GM21576 (cell line): Measurements from ENCODE around the gene GIPC2.
A peak's percentile ranks its signal among the peaks of the same experiment; 100 is the strongest.
"Not testable (repeated sequence)": the region's sequence is repeated elsewhere in the genome, so short reads cannot be mapped to it uniquely, and the experiment has no call there.

Experiments used
- ATAC-seq: cut with Tn5 transposase; IDR thresholded peaks from one replicate; pipeline ENCODE4 v1.9.1; 2021; ENCODE audit warnings: mild to moderate bottlenecking, moderate library complexity; ENCODE audit not compliant: unreplicated experiment

Gene GIPC2

DNA sequence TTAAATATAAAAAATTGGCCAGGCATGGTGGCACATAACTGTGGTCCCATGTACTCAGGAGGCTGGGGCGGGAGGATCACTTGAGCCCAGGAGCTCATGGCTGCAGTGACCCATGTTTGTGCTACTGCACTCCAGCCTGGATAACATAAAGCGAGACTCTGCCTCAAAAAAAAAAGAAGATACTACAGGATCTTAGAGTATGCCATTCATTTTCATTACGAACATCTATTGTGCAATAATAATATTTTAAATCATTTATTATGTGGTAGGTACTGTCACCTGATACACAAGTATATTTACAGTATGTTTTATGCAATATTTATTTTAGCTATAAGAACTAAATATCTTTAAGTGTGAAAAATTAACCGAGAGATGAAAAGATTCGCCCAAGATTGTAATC is 9.3 kb upstream of the GIPC2 start:
- no peak for ATAC-seq

DNA sequence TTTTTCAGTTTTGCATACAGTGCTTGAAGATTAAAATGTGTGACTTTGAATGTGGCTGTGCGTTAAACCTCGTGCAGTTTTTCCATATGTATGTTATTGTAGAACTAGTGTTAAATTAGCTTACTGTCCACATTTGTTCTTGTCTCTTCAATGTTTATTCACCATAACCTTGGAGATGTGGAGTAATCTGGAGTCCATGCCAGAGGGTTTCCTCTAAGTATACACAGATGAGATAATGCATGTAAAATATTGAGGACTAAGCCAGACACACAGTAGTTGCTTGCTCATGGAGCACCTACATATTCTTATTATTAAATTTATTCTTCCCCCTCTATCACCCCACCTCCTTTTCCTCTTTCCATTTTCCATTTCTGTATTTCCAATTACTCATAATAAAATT is 7.7 kb upstream of the GIPC2 start:
- no peak for ATAC-seq

DNA sequence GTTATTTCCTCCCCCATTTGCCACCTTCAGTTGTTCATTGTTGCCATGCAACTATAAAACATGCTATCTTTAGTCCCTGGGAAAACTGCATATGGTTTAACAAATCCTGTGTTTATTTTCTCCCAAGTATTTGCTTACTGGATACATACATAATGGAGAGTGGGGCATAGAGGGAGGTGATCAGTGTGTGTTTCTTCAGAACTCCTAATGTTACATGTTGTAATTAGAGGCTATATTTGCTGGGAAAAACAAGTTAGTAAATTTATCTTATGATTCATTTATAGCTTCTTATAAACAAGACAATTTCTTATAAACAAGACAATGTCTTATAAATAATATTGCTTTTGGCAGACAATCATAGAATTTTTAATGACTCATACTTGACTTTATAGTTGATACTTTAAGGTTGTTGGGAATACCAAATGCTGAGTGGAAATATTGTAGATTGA is 7.3 kb upstream of the GIPC2 start:
- no peak for ATAC-seq

DNA sequence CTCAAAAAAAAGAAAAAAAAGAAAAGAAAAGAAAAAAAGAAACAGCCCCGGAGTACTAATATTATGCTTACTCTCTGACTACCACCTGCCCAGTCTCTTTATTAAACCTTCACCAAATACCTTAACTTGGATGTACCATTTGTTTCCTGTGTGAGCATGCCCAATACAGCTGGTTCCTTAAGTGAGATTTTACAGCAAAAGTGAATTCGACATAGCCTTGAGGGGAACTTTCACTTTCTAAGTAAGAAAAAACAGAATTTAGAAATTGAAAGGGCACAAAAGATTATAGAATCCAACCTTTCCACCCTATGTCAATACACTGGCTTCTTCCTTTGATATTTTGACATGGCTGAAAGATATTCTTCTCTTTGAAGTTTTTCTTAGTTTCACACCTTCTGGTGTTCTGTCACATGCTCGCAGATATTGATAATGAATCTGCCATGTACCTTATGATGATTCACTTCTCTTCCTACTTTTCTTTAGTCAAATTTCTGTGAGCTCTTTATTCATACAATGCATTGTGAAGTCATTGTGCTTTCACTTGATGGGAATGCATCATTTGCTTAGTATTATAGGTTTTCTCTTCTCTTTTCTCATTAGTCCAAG is 5.2 kb upstream of the GIPC2 start:
- no peak for ATAC-seq

DNA sequence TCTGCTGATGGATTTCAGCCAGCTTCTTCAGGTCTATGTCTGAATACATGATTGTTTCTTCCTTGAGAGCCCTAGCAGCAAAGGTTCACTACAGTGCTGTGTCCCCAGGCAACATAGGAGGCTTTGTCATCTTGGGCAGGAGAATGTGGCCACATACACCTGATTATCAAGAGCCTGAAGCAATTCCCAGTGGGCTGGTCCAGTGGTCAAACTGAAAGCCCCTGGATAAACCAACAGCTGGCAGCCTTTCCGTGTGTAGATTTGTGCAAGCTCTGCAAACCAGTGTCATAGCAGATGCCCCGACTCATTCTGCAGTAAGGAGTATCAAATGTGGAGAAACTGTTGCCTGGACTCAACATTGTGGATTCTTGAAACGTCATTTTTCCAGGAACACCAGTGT is 2.3 kb upstream of the GIPC2 start:
- ATAC-seq, result no peak

DNA sequence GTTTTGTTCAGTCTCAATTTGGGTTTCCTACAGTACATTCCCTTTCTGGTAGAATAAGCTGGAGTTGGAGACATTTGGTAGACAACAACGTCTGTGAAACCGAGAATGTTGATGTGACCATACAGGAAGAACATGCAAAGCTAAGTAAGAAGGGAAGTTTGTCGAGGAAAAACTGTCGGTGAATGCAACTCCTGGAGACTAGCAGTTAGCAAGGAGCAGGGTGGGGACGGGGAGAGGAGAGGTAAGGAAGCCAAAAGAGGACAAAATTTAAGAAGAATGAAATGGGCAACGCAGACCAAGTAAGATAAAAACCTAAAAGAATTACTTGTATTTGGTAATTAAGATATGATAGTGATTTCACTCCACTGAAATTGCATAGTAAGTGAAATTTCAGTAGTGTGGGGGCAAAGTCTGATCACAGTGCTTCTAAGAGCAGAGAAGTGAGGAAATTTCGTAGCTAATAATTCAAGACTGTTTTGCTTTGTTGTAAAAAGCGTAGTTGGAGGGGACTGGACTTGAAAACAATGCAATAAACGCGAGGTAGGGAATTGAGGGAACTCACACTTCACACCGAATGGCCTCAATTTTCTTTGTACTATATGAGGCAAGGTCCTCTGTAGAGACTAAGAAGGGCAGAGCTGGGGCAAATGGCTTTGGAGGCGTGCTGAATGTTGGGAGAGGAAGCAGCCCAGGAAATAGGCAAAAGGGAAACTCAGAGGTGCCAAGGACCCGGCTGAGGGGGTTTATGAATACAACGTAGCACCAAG is 787 bp upstream of the GIPC2 start:
- no peak for ATAC-seq

DNA sequence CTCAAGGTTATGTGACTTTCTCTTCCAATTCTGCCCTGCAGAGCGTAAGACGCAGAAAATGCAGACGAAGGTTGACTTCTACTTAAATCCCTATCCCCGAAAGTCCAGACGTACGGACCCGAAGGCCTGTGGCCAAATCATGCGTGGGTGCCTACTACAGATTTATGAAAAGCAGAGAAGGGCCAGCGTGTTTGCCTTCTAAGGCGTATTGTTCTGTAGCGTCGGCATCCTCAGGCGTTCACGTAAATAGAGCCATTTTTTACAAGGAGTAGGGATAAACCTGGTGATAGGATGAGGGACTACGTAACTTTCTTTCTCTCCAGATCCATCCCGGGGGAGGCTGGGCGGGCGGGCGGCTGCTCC is 222 bp upstream of the GIPC2 start:
- ATAC-seq, result no peak

DNA sequence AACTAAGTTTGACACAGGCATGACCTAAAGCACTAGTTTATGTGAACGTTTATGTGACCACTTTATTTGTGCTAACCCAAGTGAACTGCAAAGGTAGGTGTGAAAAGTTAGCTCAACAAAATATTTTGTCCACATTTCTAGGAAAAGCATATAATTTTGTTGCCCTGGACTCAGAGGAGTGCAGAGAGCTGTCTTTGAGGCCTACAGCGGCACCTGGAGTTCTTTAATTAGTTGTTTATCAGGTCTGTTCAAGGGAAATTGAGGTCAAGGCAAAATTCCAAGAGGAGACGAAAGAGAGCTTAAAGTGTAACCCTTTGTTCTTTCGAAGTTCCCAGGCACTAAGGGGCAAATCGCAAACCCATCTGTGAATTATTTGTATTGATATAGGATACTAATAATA is 1.3 kb downstream of the GIPC2 start:
- ATAC-seq, result no peak

DNA sequence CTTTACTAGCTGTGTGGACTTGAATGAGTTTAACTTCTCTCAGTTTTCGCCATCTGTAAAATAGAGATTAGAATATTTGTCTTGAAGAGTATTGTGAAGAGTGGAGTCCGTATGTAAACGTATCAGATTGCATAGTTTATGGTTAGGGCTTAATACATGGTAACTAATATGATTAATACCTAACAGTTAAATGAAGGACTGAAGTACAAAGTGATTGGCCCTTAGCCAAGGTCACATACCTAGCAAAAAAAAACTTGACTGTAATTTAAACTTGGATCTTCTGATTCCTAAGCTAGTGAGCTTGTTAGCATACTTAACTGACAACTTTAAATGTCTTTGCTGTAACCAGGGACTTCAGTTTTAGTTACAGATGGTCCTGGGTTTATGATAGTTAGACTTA is 1.9 kb downstream of the GIPC2 start:
- no peak for ATAC-seq

DNA sequence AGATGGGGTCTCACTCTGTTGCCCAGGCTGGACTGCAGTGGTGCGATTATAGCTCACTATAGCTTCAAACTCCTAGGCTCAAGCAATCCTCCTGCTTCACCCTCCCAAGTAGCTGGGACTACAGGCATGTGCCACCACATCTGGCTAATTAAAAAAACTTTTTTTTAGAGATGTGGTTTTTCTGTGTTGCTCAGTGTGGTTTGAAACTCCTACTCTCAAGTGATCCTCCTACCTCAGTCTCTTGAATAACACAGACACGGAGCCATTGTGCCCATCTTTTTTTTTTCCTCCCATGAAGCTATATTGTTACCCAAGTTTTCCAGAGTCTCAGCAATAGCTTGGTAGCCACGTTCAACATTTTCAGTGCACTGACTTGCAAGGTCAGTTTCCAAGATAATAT is 2.7 kb downstream of the GIPC2 start:
- no peak for ATAC-seq

DNA sequence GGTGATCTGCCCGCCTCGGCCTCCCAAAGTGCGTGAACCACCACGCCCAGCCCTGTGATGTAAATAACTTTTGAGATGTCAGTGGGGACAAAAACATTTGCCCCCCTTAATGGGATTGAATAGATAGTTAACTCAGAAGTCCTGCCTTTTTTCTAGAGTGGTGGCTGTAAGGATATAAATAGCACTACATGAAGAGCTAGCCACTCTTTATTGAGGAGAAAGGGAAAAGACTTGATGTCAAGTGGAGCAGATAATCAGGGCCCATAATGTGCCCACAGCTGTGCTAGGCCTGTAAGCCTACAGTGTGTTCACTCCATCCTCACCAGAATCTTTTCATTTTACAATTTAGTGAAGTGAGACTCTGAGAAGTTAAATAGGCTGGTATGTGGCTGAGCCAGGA is 3.6 kb downstream of the GIPC2 start:
- ATAC-seq, result no peak

DNA sequence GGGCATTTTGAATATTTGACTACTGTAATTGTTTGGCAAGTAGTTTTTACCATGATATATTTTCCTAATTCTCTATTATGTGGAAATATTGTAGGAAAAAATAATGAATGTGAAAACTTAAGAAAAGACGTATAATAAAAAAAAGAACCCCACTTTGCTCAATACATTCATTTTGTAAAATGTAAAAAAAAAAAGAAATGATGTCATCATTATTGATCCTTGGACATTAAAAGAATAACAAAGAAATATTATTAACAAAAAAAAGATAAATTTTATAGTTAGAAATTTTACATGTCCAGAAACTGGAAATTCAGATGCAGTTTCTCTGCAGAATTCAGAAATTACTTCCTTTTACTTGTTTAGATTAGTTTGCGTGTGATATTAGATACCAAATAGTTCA is 5.2 kb downstream of the GIPC2 start:
- ATAC-seq, result no peak

DNA sequence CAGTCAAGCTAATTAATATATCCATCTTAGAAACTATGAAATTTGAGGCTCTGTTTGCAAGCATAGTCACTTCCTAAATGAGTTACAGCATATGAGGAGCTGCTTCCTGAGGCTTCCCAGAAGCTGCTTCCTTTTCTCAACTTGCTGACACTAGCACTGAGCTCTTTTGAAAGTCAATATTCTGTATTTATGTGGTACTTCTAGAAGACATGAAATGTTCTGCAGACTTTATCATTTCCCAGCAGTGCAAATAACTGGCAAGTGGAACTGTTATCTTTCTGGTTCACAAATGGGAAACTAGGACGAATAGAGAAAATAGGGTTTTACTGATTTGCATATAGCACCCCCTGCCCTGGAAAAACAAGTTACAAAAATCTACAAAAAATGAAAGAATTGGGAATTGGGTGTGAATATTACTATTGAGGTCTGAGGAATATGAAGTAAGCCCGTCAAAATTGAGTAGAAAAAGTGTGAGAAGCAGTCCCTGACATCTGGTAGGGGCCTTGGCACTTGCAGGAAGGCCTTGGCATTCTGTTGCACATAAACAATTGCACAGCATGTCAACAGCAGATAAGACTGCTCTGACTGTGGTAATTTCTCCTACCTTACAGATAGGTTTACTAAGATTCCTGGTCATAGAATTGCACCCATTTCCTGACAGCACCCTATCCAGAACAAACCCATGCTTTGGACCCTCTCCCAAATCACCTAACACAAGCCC is 7.1 kb downstream of the GIPC2 start:
- ATAC-seq, result no peak

DNA sequence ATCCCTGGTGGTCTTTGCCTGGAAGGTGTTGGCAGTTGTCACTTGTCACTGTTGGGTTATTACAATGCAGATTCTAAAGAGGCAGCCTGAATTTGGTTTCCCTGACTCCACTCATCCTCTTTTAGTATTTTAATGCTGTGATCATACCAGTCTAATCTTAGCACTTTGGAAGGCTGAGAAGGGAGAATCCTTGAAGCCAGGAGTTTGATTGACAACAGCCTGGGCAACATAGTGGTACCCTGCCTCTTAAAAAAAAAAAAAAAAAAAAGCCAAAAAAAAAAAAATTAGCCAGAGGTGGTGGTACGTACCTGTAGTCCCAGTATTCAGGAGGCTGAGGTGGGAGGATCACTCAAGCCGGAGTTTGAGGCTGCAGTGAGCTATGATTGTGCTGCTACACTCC is 7.7 kb downstream of the GIPC2 start:
- ATAC-seq, result no peak

DNA sequence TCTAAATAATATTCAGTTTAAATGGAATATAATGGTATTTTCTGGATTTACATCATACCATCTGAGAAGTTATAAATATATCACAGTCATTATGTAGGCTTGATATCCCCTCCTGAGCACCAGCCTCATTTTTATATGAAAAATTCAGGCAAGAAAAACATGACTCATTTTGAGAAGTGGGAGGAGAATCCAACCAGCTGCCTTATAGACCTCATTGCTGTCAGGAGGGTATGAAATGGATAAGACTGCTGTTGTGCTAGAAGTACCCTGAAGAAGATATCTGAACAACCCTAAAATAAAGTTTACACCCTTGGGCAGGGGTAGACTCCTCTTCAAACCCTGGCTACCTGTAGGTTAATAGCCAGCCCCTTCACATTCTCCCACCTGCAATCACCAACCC is 8.8 kb downstream of the GIPC2 start:
- no peak for ATAC-seq

DNA sequence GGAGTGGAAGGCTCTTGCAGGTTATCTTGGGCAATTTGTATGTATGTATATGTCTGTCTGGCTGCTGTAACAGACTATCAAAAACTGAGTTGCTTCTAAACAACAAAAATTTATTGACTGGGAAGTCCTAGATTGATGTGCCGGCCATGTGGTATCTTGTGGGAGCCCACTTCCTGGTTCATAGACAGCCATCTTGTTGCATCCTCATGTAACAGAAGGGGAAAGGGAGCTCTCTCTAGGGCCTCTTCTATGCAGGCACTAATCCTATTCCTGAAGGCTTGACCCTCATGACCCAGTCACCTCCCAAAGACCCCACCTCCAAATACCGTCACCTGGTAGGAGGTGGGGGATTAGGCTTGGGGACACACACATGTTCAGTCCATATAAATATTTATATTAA is 9.2 kb downstream of the GIPC2 start:
- no peak for ATAC-seq

DNA sequence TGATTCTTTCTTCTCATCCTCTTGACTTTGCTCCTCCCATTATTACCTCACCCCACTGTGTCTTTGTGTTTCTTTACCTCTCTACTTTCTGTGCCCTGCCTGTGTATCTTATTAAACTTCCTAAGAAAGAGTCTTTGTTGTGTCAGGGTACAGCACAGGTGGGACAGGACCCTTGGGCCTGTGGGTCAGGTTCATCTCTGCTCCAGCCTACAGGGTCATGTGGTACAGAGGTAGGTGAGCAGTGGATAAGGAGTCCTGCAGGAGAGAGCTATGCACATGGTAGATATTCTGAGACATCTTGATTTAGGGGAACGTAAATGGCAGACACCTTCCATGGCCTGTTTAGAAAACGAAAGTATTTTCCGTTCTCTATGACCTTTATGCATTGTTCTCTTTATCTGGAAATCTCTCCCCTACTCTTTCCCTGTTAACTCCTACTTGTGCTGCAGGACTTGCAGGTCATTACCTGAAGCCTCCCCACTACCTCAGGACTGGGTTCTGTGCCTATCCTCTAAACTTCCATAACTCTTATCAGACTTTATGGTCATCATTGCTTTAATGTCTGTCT is 9.9 kb downstream of the GIPC2 start:
- no peak for ATAC-seq

DNA sequence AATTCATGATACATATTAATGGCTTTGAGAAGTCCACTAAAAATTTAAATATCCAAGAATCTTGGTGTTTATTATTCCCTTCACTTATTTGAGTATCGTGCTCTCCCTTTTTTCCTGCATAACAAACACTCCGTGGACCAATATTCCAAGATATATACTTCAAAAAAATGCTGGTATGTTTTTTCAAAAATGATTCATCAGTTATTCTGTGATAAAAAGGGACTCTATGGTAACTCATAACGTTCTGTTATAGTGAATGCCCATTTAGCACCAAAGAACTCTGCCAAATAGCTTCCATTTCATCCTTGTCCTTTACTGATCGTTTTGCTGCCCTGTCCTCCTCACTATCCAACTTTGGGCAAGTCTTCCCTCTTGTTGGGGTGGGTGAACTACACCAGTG is 12.9 kb downstream of the GIPC2 start:
- no peak for ATAC-seq

DNA sequence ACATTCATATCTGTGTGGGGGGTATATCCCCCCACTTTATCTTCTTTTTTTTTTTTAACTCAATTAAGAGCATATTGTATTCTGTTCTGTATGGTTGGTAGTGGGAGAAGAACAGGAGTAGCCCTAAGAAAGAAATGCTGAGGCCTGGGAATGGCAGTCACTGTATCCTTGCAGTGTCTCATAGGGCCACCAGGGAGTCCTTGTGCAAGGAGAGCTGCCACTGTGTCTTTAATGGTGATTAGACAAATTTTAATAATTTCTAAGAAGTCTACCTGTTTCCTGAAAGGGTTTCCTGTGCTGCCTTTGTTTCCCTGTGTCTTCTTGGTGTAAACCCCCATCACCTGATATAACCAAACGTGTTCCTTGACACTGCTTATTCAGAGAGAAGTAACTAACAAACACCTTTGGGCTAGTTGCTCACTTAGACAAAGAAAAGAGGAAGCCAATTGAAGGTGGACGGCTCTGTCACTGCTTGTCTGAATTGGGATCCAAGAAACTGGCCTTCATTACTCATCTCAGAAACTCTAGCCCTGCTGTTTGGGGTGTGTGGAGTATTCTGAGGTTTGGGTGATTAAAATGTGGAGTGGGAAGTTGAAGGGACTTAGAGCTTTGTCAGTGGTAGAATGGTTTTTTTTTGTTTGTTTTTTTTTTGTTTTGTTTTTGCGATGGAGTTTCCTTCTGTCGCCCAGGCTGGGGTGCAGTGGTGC is 15.2 kb downstream of the GIPC2 start:
- peak; percentile 86 for ATAC-seq

DNA sequence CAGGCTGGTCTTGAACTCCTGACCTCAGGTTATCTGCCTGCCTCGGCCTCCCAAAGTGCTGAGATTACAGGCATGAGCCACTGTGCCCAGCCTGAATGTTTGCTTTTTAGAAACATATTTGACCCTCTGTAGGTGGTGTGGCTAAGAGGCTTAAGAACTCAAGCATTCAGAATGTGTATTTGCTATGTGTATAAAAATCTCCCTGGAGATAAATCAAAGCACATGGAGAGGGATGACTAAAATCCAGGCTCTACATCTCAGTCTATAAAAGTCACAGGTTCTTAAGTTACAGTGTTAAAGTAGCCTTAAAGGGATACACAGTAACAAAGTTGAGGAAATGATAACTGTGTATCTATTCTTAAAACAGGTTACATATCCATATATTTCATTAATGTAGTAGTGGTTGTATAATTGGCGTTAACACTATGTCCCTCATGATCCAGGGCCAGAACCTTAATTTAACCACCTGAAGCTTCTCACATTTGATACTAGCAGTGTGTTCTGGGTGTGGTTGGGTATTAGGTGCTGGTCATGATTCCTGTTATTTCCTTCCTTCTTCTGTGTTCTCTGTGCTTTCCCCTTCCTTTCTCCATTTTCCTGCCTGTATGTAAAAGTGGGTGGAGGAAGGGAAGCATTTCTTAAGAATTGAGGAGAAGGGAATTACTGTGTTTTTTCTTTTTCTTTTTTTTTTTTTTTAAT is 16.2 kb downstream of the GIPC2 start:
- ATAC-seq, result no peak

DNA sequence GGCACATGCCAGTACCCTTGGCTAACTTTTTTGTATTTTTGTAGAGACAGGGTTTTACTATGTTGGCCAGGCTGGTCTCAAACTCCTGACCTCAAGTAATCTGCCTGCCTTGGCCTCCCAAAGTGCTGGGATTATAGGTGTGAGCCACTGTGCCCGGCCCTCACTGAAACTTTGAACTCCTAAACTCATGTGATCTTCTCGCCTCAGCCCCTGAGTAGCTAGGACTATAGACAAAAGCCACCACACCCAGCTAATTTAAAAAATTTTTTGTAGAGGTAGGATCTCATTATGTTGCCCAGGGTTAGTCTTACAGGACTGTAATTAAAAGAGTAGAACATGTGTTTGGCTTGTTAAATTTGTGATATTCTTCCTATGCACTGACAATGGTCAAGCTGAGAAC is 19.1 kb downstream of the GIPC2 start:
- ATAC-seq, result not testable (repeated sequence)
